Bronchial epithelial cell (primary cell): ENCODE data around the gene CD46. TPM values are rescaled to one million over a fixed set of nuclear protein-coding genes. Genes with fewer than 3 reads are reported as not detected.

Experiments used
- DNase-seq: peaks from one replicate; pipeline ENCODE4 v3.0.0-alpha.2; 2010; ENCODE audit warnings: low read depth
- FAIRE-seq: peaks from 2 replicates; lab custom pipeline; 2011; peaks lifted over from hg19 to GRCh38; lab: Jason Lieb, UNC
- H3K27me3 ChIP-seq: 2 replicates; pipeline ENCODE4 v1.5.1; 2011; ENCODE audit warnings: low read length; ENCODE audit not compliant: control insufficient read depth, insufficient read depth
- H3K36me3 ChIP-seq: 2 replicates; pipeline ENCODE4 v1.5.1; 2011; ENCODE audit warnings: low read length; ENCODE audit not compliant: control insufficient read depth, insufficient read depth
- H3K4me3 ChIP-seq: 2 replicates; pipeline ENCODE4 v1.5.1; 2011; ENCODE audit warnings: mild to moderate bottlenecking, low read depth, low read length, control low read depth
- CTCF ChIP-seq: IDR thresholded peaks from 2 replicates; pipeline ENCODE4 v1.5.1; 2011; ENCODE audit warnings: mild to moderate bottlenecking, moderate library complexity, low read length, control low read depth, inconsistent platforms; ENCODE audit not compliant: insufficient read depth, severe bottlenecking
- total RNA-seq: library from RNA; depleted of rRNA; stranded (reverse); fragments of >200 nt; gene quantifications from 2 replicates; pipeline ENCODE4 v1.2.1, GENCODE V29; 2014

The CD46 gene
- total RNA-seq, 1 donor from 2014 or later, result 128 TPM

GRCh38 chr1:207818971-207819451 lies 67.2 kb downstream of the CD46 start:
- no peak for DNase-seq
- H3K27me3 ChIP-seq, result no peaks in the 10 kb centered on the region
- peaks cover 25% of the 10 kb centered on the region for H3K36me3 ChIP-seq
- no peak overlapping the region for H3K4me3 ChIP-seq
- TF ChIP-seq CTCF, result no peak
- FAIRE-seq, result no peak

DNA sequence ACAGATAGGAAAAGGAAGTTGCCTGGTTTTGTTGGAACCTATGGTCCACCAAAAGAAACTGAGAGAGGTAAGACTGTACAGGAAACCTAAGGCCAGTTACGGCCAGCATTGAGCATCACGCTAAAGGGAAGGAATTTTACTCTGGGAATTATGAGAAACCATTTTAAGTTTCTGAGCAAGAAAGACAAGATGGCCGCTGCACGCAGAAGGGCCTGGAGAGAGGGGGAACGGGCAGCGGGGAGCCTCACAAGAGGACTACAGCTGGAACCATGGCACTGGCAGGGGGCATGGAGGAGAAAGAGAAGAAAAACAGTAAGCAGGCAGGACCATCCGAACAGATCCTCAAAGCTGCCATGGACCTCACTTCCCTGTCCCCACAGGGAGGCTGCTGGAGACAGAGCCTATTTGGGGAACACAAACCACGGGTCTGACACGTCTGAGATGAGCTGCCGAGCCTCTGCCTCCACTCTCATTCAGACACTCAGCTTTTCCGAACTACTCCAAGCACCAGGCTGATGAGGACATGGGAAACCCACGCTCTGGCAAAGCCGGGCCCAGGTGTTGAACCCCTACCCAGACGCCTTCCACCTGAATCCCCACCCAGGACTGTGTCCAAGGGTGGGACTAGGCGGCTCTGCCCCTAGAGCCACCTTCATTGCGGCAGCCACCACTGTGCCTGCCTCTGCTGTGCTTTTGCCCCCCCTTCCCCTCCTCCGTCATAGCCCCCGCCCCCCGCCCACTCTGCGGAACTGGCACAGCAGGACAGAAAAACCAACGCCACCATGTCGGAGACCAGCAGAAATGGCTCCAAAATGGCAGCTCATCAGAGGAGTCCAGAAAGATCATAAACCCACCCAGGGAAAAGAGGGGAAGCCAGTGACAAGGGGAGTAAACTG lies 69.0 kb downstream of the CD46 start:
- no peak overlapping the region for H3K4me3 ChIP-seq
- no peak for FAIRE-seq
- no peak for DNase-seq
- H3K36me3 ChIP-seq, result peaks cover 13% of the 10 kb centered on the region
- H3K27me3 ChIP-seq, result no peaks in the 10 kb centered on the region
- TF ChIP-seq CTCF, result no peak

- Histone ChIP-seq H3K36me3 (peaks cover 9% of the 10 kb centered on the region), H3K27me3 (no peaks in the 10 kb centered on the region), H3K4me3 (no peak overlapping the region)
- FAIRE-seq, result no peak
- no peak for TF ChIP-seq CTCF
- no peak for DNase-seq
Observed at GRCh38 chr1:207821464-207822045, 69.7 kb downstream of the CD46 start.

- DNase-seq (no peak), FAIRE-seq (no peak)
- Histone ChIP-seq H3K27me3 (no peaks in the 10 kb centered on the region), H3K36me3 (peaks cover 7% of the 10 kb centered on the region), H3K4me3 (no peak overlapping the region)
- TF ChIP-seq CTCF, result no peak
Observed at GRCh38 chr1:207822124-207822601, 70.3 kb downstream of the CD46 start.

GRCh38 chr1:207822602-207823451 lies 71.0 kb downstream of the CD46 start:
- Histone ChIP-seq H3K4me3 (peak overlapping the region; percentile 22), H3K36me3 (peaks cover 7% of the 10 kb centered on the region), H3K27me3 (no peaks in the 10 kb centered on the region)
- no peak for TF ChIP-seq CTCF
- DNase-seq (no peak), FAIRE-seq (no peak)
